GM19240 (cell line): ENCODE data around the gene MTREX.
"Not testable (repeated sequence)": the region's sequence is repeated elsewhere in the genome, so short reads cannot be mapped to it uniquely, and the experiment has no call there.

Experiments used
- DNase-seq: peaks from one replicate; pipeline ENCODE4 v3.0.0; 2011; ENCODE audit warnings: low spot score; ENCODE audit not compliant: insufficient read length

MTREX gene

GRCh38 chr5:55307383-55308253 is at the start of gene MTREX, which contains the start of gene DHX29:
MTREX (plus strand) TSS chr5:55307989; CDS start chr5:55308014, 25 bp downstream.
DHX29 (minus strand) TSS chr5:55307694; CDS start chr5:55307573, 121 bp downstream.
- peak; percentile 53 for DNase-seq

- no peak for DNase-seq
Measured at GRCh38 chr5:55258339-55258738, 49.5 kb upstream of the MTREX start.

GRCh38 chr5:55276771-55277170 is 31.0 kb upstream of the MTREX start:
- no peak for DNase-seq

GRCh38 chr5:55278778-55279177 is 29.0 kb upstream of the MTREX start:
- DNase-seq: no peak

GRCh38 chr5:55286411-55286933 is 21.3 kb upstream of the MTREX start:
- no peak for DNase-seq

- no peak for DNase-seq
Measured at GRCh38 chr5:55289808-55290207, 18.0 kb upstream of the MTREX start.

- no peak for DNase-seq
Measured at GRCh38 chr5:55290991-55291390, 16.8 kb upstream of the MTREX start.

GRCh38 chr5:55294935-55295334 is 12.9 kb upstream of the MTREX start:
- DNase-seq: no peak

GRCh38 chr5:55300890-55301289 is 6.9 kb upstream of the MTREX start:
- no peak for DNase-seq

- no peak for DNase-seq
Measured at GRCh38 chr5:55303238-55303690, 4.5 kb upstream of the MTREX start.

GRCh38 chr5:55304584-55304983 is 3.2 kb upstream of the MTREX start:
- no peak for DNase-seq

- DNase-seq: no peak
Measured at GRCh38 chr5:55305345-55305744, 2.4 kb upstream of the MTREX start.

GRCh38 chr5:55306641-55307382 is 977 bp upstream of the MTREX start:
- no peak for DNase-seq

- no peak for DNase-seq
Measured at GRCh38 chr5:55308254-55308836, 556 bp downstream of the MTREX start.

- no peak for DNase-seq
Measured at GRCh38 chr5:55313870-55314617, 6.3 kb downstream of the MTREX start.

- no peak for DNase-seq
Measured at GRCh38 chr5:55316289-55316688, 8.5 kb downstream of the MTREX start.

- DNase-seq: no peak
Measured at GRCh38 chr5:55316837-55317236, 9.0 kb downstream of the MTREX start.

GRCh38 chr5:55318237-55318636 is 10.4 kb downstream of the MTREX start:
- not testable (repeated sequence) for DNase-seq

GRCh38 chr5:55319491-55319890 is 11.7 kb downstream of the MTREX start:
- DNase-seq: no peak

GRCh38 chr5:55320571-55320970 is 12.8 kb downstream of the MTREX start:
- DNase-seq: no peak

- DNase-seq: no peak
Measured at GRCh38 chr5:55324006-55324405, 16.2 kb downstream of the MTREX start.
